ENCODE results near the gene IMPA2. TPM values are rescaled to one million over a fixed set of nuclear protein-coding genes. Genes with fewer than 3 reads are reported as not detected.

Gene IMPA2
- total and polyA plus RNA-seq, 10 of the 15 experiments (the other 5 are each of a cell fraction or from before 2014, with no cell fraction given): 0.24 to 21.0 (median 11.4) TPM

Small RNA genes lying within 50 kb of the gene (small RNA-seq; reads per million reads assigned to genes)
- not detected for gene AP001542.1

Other genes starting within 250 kb of the IMPA2 start
- 17.8 and 21.1 TPM in 2 replicates for gene CHMP1B, start 130.1 kb upstream of the IMPA2 start, total RNA-seq (2014; rRNA removed)
- 19.0 and 19.9 TPM in 2 replicates for gene CHMP1B, start 130.1 kb upstream of the IMPA2 start, total RNA-seq (2014; rRNA removed; fragmentation: Illumina TruSeq; extraction: Trizol)
- gene CHMP1B, start 130.1 kb upstream of the IMPA2 start, total RNA-seq (2021): 14.4 and 15.1 TPM in 2 replicates
- 20.4 and 25.7 TPM in 2 replicates for gene CHMP1B, start 130.1 kb upstream of the IMPA2 start, polyA plus RNA-seq (2011; rRNA removed)
- gene CHMP1B, start 130.1 kb upstream of the IMPA2 start, polyA plus RNA-seq (2014; fragmentation: Illumina TruSeq; extraction: Trizol): 15.4 and 18.1 TPM in 2 replicates
- gene CHMP1B, start 130.1 kb upstream of the IMPA2 start, polyA plus RNA-seq (2014; fragmentation: Nextera tagmentation; extraction: Ambion mirVana): 10 to 100 TPM in 1 of 2 experiments, 1 to 10 TPM in 1; 8.5 to 12.1 TPM
- 17.4 and 20.1 TPM in 2 replicates for gene CHMP1B, start 130.1 kb upstream of the IMPA2 start, polyA plus RNA-seq (2014; rRNA removed)
- 10 to 100 TPM; 22.0 to 24.0 TPM for gene CHMP1B, start 130.1 kb upstream of the IMPA2 start, polyA plus RNA-seq (2016; fragmentation: Nextera tagmentation; extraction: Ambion mirVana)
- 24.9 and 26.4 TPM in 2 replicates for gene MPPE1, start 73.2 kb upstream of the IMPA2 start, total RNA-seq (2014; rRNA removed)
- gene MPPE1, start 73.2 kb upstream of the IMPA2 start, total RNA-seq (2014; rRNA removed; fragmentation: Illumina TruSeq; extraction: Trizol): 14.5 and 17.5 TPM in 2 replicates
- gene MPPE1, start 73.2 kb upstream of the IMPA2 start, total RNA-seq (2021): 24.0 and 31.5 TPM in 2 replicates
- gene MPPE1, start 73.2 kb upstream of the IMPA2 start, polyA plus RNA-seq (2011; rRNA removed): 32.3 and 33.5 TPM in 2 replicates
- gene MPPE1, start 73.2 kb upstream of the IMPA2 start, polyA plus RNA-seq (2014; fragmentation: Illumina TruSeq; extraction: Trizol): 18.6 and 19.5 TPM in 2 replicates
- 10 to 100 TPM; 13.8 to 15.6 TPM for gene MPPE1, start 73.2 kb upstream of the IMPA2 start, polyA plus RNA-seq (2014; fragmentation: Nextera tagmentation; extraction: Ambion mirVana)
- gene MPPE1, start 73.2 kb upstream of the IMPA2 start, polyA plus RNA-seq (2014; rRNA removed): 27.7 and 33.6 TPM in 2 replicates
- gene MPPE1, start 73.2 kb upstream of the IMPA2 start, polyA plus RNA-seq (2016; fragmentation: Nextera tagmentation; extraction: Ambion mirVana): 10 to 100 TPM; 30.3 to 34.5 TPM
- gene ANKRD62, start 112.3 kb downstream of the IMPA2 start, total RNA-seq (2014; rRNA removed): not detected in 2 replicates
- not detected in 2 replicates for gene ANKRD62, start 112.3 kb downstream of the IMPA2 start, total RNA-seq (2014; rRNA removed; fragmentation: Illumina TruSeq; extraction: Trizol)
- gene ANKRD62, start 112.3 kb downstream of the IMPA2 start, total RNA-seq (2021): not detected in 2 replicates
- not detected in 2 replicates for gene ANKRD62, start 112.3 kb downstream of the IMPA2 start, polyA plus RNA-seq (2011; rRNA removed)
- 0.14 TPM in 1 of 2 replicates, not detected in the other for gene ANKRD62, start 112.3 kb downstream of the IMPA2 start, polyA plus RNA-seq (2014; fragmentation: Illumina TruSeq; extraction: Trizol)
- gene ANKRD62, start 112.3 kb downstream of the IMPA2 start, polyA plus RNA-seq (2014; fragmentation: Nextera tagmentation; extraction: Ambion mirVana): not detected
- gene ANKRD62, start 112.3 kb downstream of the IMPA2 start, polyA plus RNA-seq (2014; rRNA removed): not detected in 2 replicates
- not detected for gene ANKRD62, start 112.3 kb downstream of the IMPA2 start, polyA plus RNA-seq (2016; fragmentation: Nextera tagmentation; extraction: Ambion mirVana)

Measured in GM12878 (cell line).